ENCODE data around the gene RHBDD1. TPM values are rescaled to one million over a fixed set of nuclear protein-coding genes. Genes with fewer than 3 reads are reported as not detected.

RHBDD1 gene
- total RNA-seq, 1 donor from 2014 or later, result 31.3 TPM

DNA sequence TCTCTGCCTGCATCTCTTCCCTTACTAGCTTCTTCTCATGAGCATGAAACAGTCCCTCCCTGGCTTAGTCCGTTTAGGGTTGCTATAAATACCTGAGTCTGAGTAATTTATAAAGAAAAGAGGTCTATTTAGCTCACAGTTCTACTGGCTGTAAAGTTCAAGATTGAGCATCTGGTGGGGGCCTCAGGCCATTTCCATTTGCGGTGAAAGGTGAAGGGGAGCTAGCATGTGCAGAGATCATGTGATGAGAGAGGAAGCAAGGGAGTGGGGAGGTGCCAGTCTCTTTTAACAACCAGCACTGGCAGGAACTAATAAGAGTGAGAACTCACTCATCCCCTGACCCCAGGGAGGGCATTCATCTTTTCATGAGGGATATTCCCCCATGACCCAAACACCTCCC is 26.8 kb downstream of the RHBDD1 start:
- Mint-ChIP-seq H3K36me3 (ENCODE audit: low read depth, unreplicated experiment) (peaks cover 1% of the 10 kb centered on the region), H3K4me3 (ENCODE audit: unreplicated experiment) (no peak overlapping the region), H3K27ac (ENCODE audit: unreplicated experiment) (no peak overlapping the region), H3K9me3 (ENCODE audit: unreplicated experiment) (no peaks in the 10 kb centered on the region), H3K4me1 (ENCODE audit: low read depth, unreplicated experiment) (no peaks in the 10 kb centered on the region), H3K27me3 (ENCODE audit: low read depth, unreplicated experiment) (no peaks in the 10 kb centered on the region)
- Histone ChIP-seq H4K20me1 (ENCODE audit: insufficient read depth, low read length) (peaks cover 4% of the 10 kb centered on the region), H3K36me3 (ENCODE audit: insufficient read depth, low read length) (no peaks in the 10 kb centered on the region), H3K27ac (ENCODE audit: low read depth, low read length) (no peak overlapping the region), H3K9me3 (ENCODE audit: insufficient read depth, low read depth, low read length) (no peaks in the 10 kb centered on the region), H3K9ac (ENCODE audit: low read length) (no peak overlapping the region), H3K27me3 (ENCODE audit: insufficient read depth, low read length) (no peaks in the 10 kb centered on the region), H3K4me3 (ENCODE audit: insufficient read depth, low read depth, low read length) (no peak overlapping the region), H2AFZ (ENCODE audit: low read depth, low read length) (no peak overlapping the region), H3K4me1 (ENCODE audit: insufficient read depth, low read length) (peaks cover 3% of the 10 kb centered on the region), H3K79me2 (ENCODE audit: insufficient read depth, low read length) (no peaks in the 10 kb centered on the region), H3K4me2 (ENCODE audit: low read length) (no peak overlapping the region)
- no peak for TF ChIP-seq EZH2 (IDR thresholded peaks at IDR 0.05; ENCODE audit: insufficient read depth, low read length)
- TF ChIP-seq, protein P1, sequence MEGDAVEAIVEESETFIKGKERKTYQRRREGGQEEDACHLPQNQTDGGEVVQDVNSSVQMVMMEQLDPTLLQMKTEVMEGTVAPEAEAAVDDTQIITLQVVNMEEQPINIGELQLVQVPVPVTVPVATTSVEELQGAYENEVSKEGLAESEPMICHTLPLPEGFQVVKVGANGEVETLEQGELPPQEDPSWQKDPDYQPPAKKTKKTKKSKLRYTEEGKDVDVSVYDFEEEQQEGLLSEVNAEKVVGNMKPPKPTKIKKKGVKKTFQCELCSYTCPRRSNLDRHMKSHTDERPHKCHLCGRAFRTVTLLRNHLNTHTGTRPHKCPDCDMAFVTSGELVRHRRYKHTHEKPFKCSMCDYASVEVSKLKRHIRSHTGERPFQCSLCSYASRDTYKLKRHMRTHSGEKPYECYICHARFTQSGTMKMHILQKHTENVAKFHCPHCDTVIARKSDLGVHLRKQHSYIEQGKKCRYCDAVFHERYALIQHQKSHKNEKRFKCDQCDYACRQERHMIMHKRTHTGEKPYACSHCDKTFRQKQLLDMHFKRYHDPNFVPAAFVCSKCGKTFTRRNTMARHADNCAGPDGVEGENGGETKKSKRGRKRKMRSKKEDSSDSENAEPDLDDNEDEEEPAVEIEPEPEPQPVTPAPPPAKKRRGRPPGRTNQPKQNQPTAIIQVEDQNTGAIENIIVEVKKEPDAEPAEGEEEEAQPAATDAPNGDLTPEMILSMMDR (IDR thresholded peaks at IDR 0.05; ENCODE audit: insufficient read depth, low read depth, low read length), result no peak
- FAIRE-seq (no peak), DNase-seq (ENCODE audit: low read depth) (no peak)

DNA sequence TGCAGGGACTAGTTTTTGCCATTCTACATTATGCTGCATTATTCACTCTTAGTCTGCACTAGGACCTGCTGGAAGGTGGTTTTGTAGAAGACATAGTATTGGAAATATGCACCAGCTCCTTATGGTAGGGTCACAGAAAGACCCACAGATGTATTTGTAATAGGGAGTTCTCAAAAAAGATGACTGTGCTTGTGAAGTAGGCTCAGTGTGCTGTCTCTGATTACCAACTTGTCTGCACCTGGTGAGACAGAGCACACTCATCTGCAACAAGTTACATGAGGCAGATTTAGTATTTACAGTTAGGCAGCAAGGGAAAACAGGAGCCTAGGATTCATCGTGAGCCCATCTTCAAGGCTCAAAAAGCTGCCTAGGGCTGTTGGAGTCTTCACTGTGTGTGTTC is 29.4 kb downstream of the RHBDD1 start:
- Histone ChIP-seq H2AFZ (ENCODE audit: low read depth, low read length) (no peak overlapping the region), H3K4me2 (ENCODE audit: low read length) (no peak overlapping the region), H3K4me1 (ENCODE audit: insufficient read depth, low read length) (peaks cover 3% of the 10 kb centered on the region), H3K9ac (ENCODE audit: low read length) (no peak overlapping the region), H3K27me3 (ENCODE audit: insufficient read depth, low read length) (no peaks in the 10 kb centered on the region), H3K9me3 (ENCODE audit: insufficient read depth, low read depth, low read length) (no peaks in the 10 kb centered on the region), H3K36me3 (ENCODE audit: insufficient read depth, low read length) (no peaks in the 10 kb centered on the region), H4K20me1 (ENCODE audit: insufficient read depth, low read length) (peaks cover 4% of the 10 kb centered on the region), H3K79me2 (ENCODE audit: insufficient read depth, low read length) (no peaks in the 10 kb centered on the region), H3K4me3 (ENCODE audit: insufficient read depth, low read depth, low read length) (no peak overlapping the region), H3K27ac (ENCODE audit: low read depth, low read length) (no peak overlapping the region)
- Mint-ChIP-seq H3K36me3 (ENCODE audit: low read depth, unreplicated experiment) (peaks cover 10% of the 10 kb centered on the region), H3K4me1 (ENCODE audit: low read depth, unreplicated experiment) (no peaks in the 10 kb centered on the region), H3K27ac (ENCODE audit: unreplicated experiment) (no peak overlapping the region), H3K9me3 (ENCODE audit: unreplicated experiment) (no peaks in the 10 kb centered on the region), H3K27me3 (ENCODE audit: low read depth, unreplicated experiment) (no peaks in the 10 kb centered on the region), H3K4me3 (ENCODE audit: unreplicated experiment) (no peak overlapping the region)
- DNase-seq (ENCODE audit: low read depth) (no peak), FAIRE-seq (no peak)
- TF ChIP-seq EZH2 (IDR thresholded peaks at IDR 0.05; ENCODE audit: insufficient read depth, low read length), result no peak
- TF ChIP-seq, protein P1 (IDR thresholded peaks at IDR 0.05; ENCODE audit: insufficient read depth, low read depth, low read length), result no peak

DNA sequence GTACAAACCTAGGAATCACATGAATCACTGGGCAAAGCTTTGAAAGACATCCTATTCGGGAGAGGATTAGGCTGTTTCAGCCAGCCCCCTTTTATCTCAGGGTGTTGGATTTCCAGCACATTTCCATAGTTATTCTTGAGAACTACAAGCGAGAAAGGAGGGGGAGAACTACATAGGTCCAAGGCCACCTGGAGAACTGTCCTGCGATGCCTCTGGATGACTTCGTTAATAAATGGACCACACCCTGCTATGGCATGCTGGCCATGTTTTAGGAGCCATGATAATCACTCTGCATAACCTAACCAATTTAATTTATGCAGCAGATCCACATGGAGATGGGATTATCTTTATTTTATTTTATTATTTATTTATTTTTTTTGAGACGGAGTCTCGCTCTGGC is 29.9 kb downstream of the RHBDD1 start:
- no peaks in the 10 kb centered on the region for H3K9me3 Mint-ChIP-seq (ENCODE audit: unreplicated experiment)
- H3K4me3 ChIP-seq (ENCODE audit: insufficient read depth, low read depth, low read length), result no peak overlapping the region
- no peak overlapping the region for H3K27ac Mint-ChIP-seq (ENCODE audit: unreplicated experiment)
- H2AFZ ChIP-seq (ENCODE audit: low read depth, low read length), result no peak overlapping the region
- no peak overlapping the region for H3K4me2 ChIP-seq (ENCODE audit: low read length)
- no peak for FAIRE-seq
- peaks cover 3% of the 10 kb centered on the region for H3K4me1 ChIP-seq (ENCODE audit: insufficient read depth, low read length)
- H4K20me1 ChIP-seq (ENCODE audit: insufficient read depth, low read length), result peaks cover 4% of the 10 kb centered on the region
- H3K36me3 Mint-ChIP-seq (ENCODE audit: low read depth, unreplicated experiment), result peaks cover 10% of the 10 kb centered on the region
- no peaks in the 10 kb centered on the region for H3K4me1 Mint-ChIP-seq (ENCODE audit: low read depth, unreplicated experiment)
- no peaks in the 10 kb centered on the region for H3K36me3 ChIP-seq (ENCODE audit: insufficient read depth, low read length)
- no peak overlapping the region for H3K4me3 Mint-ChIP-seq (ENCODE audit: unreplicated experiment)
- no peaks in the 10 kb centered on the region for H3K27me3 ChIP-seq (ENCODE audit: insufficient read depth, low read length)
- TF ChIP-seq, protein P1 (IDR thresholded peaks at IDR 0.05; ENCODE audit: insufficient read depth, low read depth, low read length), result no peak
- H3K9ac ChIP-seq (ENCODE audit: low read length), result no peak overlapping the region
- H3K27ac ChIP-seq (ENCODE audit: low read depth, low read length), result no peak overlapping the region
- no peaks in the 10 kb centered on the region for H3K79me2 ChIP-seq (ENCODE audit: insufficient read depth, low read length)
- H3K9me3 ChIP-seq (ENCODE audit: insufficient read depth, low read depth, low read length), result no peaks in the 10 kb centered on the region
- no peak for DNase-seq (ENCODE audit: low read depth)
- no peaks in the 10 kb centered on the region for H3K27me3 Mint-ChIP-seq (ENCODE audit: low read depth, unreplicated experiment)
